ENCODE measurements around the gene TPP1. TPM values are rescaled to one million over a fixed set of nuclear protein-coding genes. Genes with fewer than 3 reads are reported as not detected.

TPP1 gene
- total and polyA plus RNA-seq, 9 of the 15 experiments (the other 6 are each of a cell fraction or from before 2014, with no cell fraction given), result 7.5 to 75.8 (median 15.7) TPM

DNA sequence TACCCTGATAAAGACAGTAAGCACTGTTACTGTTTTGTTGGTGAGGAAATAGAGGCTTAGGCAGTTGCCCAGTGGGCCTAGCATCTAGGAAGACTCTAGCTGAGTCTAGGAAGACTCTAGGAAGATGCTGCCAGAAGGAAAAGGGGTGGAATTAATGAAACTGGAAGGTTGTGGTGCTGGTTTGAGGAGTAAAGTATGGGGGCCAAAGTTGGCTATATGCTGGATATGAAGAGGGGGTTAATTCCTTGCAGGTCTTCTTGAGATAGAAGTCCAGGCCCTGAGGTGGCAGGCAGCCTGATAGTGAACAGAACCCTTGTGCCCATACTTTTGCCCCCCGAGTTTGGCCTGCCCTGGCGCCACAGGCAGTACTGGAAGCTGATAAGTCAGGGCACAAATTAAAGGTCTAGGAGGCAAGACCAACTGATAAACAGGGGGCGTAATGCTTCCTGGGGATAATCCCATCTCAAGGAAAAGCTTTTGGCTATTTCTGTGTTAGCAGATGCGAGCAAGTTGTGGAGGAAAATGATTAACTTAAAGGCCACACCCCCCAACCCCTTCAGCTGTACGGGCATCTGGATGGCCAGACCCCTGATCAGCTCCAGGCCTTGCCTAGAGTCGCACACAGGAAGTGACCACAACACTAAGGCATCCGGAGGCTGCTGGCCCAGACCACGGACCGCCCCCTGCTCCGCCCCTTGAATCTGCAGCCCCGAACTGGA lies 12.6 kb downstream of the TPP1 start:
- peak overlapping the region; percentile 18 to 64; a peak in 3 of 4 replicates for H3K9ac ChIP-seq (ENCODE audit: insufficient read depth in 1 of 2, low read depth in 2 of 2, low read length in 2 of 2)
- peaks cover 3% of the 10 kb centered on the region for H3K9me1 ChIP-seq (ENCODE audit: control insufficient read depth, insufficient read depth, low read length)
- intact Hi-C loops (cut with micrococcal nuclease) (no loop called here), in situ Hi-C loops (cut with MboI) (loop anchor here (5.0 kb wide), 1 partner anchor 74 kb away; no protein-coding TSS in a partner anchor)
- peak overlapping the region; percentile 71 for H3K4me2 ChIP-seq (ENCODE audit: insufficient read depth, low read length)
- WGBS (ENCODE audit: insufficient coverage, low coverage, missing lambda C conversion rate), result 5% methylated on average over 11 of the region's 11 CpGs
- no TSS peak for BruUV-seq (replicated peaks)
- POLR2A ChIA-PET, result interaction anchor here (0.5 to 1.8 kb wide), 15 partner anchors 8 to 133 kb away, joined by 3 to 17 read pairs (median 4); partner anchors contain the start of genes TPP1 and TRIM3
- peaks cover 75% of the 10 kb centered on the region for H3K79me2 ChIP-seq (ENCODE audit: control insufficient read depth, insufficient read depth, low read length)
- H3K9me3 ChIP-seq (replicated peaks; ENCODE audit: control insufficient read depth, insufficient read depth, low read depth, low read length), result no peaks in the 10 kb centered on the region
- no peaks in the 10 kb centered on the region for H4K20me1 ChIP-seq (replicated peaks; ENCODE audit: control insufficient read depth, insufficient read depth, low read length)
- H3K27ac ChIP-seq (ENCODE audit: extremely low read depth, low read depth, low read length), result peak overlapping the region; percentile 85
- DNase-seq (ENCODE audit: extremely low read depth in 1 of 4, low spot score in 3 of 4), result peak; percentile 68 to 94 (median 79)
- no peak overlapping the region for H3K4me3 ChIP-seq
- ATAC-seq, result peak; percentile 81
- peak; percentile 93 for FAIRE-seq
- CTCF ChIA-PET (ENCODE audit: low intra/inter-chr PET ratio), result interaction anchor here (0.9 kb wide), 1 partner anchor 77 kb away, joined by 3 read pairs; no protein-coding TSS in a partner anchor
- H3K4me1 ChIP-seq (replicated peaks in 1 of 2; ENCODE audit: control insufficient read depth in 2 of 2, insufficient read depth in 2 of 2, low read length in 2 of 2), result peaks cover 31 to 34% of the 10 kb centered on the region in 2 experiments
- no peaks in the 10 kb centered on the region for H3K27me3 ChIP-seq (ENCODE audit: control insufficient read depth in 2 of 2, insufficient read depth in 2 of 2, low read length in 2 of 2)
- H3K36me3 ChIP-seq (ENCODE audit: control insufficient read depth, insufficient read depth, low read length), result peaks cover 60% of the 10 kb centered on the region
- peak overlapping the region; percentile 72 for H2AFZ ChIP-seq (ENCODE audit: low read depth, low read length)
- TF ChIP-seq, protein P1, sequence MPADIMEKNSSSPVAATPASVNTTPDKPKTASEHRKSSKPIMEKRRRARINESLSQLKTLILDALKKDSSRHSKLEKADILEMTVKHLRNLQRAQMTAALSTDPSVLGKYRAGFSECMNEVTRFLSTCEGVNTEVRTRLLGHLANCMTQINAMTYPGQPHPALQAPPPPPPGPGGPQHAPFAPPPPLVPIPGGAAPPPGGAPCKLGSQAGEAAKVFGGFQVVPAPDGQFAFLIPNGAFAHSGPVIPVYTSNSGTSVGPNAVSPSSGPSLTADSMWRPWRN (IDR thresholded peaks at IDR 0.05; ENCODE audit: low read depth), result no peak
- TF ChIP-seq ZSCAN32 (CRISPR knock-in tag; IDR thresholded peaks at IDR 0.05) (0 out of 2 replicates have a peak, but pooled peaks have one; percentile 15), SIN3B (IDR thresholded peaks at IDR 0.05; ENCODE audit: low read depth) (no peak), ZNF445 (CRISPR knock-in tag; IDR thresholded peaks at IDR 0.05; ENCODE audit: low read depth) (no peak), CXXC5 (CRISPR knock-in tag; IDR thresholded peaks at IDR 0.05) (peak; percentile 32; the same call in 1 of the 2 replicates), SMARCA4 (IDR thresholded peaks at IDR 0.05) (peak; percentile 23; the same call in 1 of the 2 replicates), HEY1 (CRISPR knock-in tag; IDR thresholded peaks at IDR 0.05; ENCODE audit: borderline replicate concordance) (no peak), CTBP1 (IDR thresholded peaks at IDR 0.05; ENCODE audit: borderline replicate concordance) (0 out of 2 replicates have a peak, but pooled peaks have one; percentile 13), TAL1 (IDR thresholded peaks at IDR 0.05) (no peak), JUN (IDR thresholded peaks at IDR 0.05; ENCODE audit: borderline replicate concordance, low read depth, low read length) (peak; percentile 82), JUN (CRISPR knock-in tag; IDR thresholded peaks at IDR 0.05; ENCODE audit: borderline replicate concordance) (no peak), MTF1 (CRISPR knock-in tag; IDR thresholded peaks at IDR 0.05; ENCODE audit: borderline replicate concordance) (no peak), ILF3 (IDR thresholded peaks at IDR 0.05; ENCODE audit: borderline replicate concordance) (no peak), POLR2H (tag; IDR thresholded peaks at IDR 0.05; ENCODE audit: low read depth) (peak; percentile 24; the same call in 1 of the 2 replicates)
- TF ChIP-seq, protein P2, sequence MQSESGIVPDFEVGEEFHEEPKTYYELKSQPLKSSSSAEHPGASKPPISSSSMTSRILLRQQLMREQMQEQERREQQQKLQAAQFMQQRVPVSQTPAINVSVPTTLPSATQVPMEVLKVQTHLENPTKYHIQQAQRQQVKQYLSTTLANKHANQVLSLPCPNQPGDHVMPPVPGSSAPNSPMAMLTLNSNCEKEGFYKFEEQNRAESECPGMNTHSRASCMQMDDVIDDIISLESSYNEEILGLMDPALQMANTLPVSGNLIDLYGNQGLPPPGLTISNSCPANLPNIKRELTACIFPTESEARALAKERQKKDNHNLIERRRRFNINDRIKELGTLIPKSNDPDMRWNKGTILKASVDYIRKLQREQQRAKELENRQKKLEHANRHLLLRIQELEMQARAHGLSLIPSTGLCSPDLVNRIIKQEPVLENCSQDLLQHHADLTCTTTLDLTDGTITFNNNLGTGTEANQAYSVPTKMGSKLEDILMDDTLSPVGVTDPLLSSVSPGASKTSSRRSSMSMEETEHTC (IDR thresholded peaks at IDR 0.05), result no peak
- TF ChIP-seq, protein P3, sequence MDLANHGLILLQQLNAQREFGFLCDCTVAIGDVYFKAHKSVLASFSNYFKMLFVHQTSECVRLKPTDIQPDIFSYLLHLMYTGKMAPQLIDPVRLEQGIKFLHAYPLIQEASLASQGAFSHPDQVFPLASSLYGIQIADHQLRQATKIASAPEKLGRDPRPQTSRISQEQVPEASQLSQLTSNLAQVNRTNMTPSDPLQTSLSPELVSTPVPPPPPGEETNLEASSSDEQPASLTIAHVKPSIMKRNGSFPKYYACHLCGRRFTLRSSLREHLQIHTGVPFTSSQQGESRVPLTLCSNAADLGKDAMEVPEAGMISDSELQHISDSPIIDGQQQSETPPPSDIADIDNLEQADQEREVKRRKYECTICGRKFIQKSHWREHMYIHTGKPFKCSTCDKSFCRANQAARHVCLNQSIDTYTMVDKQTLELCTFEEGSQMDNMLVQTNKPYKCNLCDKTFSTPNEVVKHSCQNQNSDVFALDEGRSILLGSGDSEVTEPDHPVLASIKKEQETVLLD (IDR thresholded peaks at IDR 0.05), result no peak; the same call in 1 of the 2 replicates

Data from K562 (cell line).